Testis (tissue), 2 donors: Measurements from ENCODE around the gene ATP10B.
"Not testable (repeated sequence)": the region's sequence is repeated elsewhere in the genome, so short reads cannot be mapped to it uniquely, and the experiment has no call there.

ENCODE experiments used
- CTCF ChIP-seq, 3 experiments: fragments of 450-650 bp in 2 of 3; fragments of 200-600 bp in 1 of 3; sonication (generic) in 1 of 3; IDR thresholded peaks; one replicate each; pipeline ENCODE4 v1.5.1; 2016 to 2019; ENCODE audit warnings: antibody characterized with exemption in 3 of 3, mild to moderate bottlenecking in 2 of 3, moderate library complexity in 1 of 3
- POLR2A ChIP-seq: fragments of 450-650 bp; IDR thresholded peaks from one replicate; pipeline ENCODE4 v1.6.1; 2017; ENCODE audit warnings: antibody characterized with exemption, mild to moderate bottlenecking, moderate library complexity

GRCh38 chr5:160873560-160874200 is 21.7 kb upstream of the ATP10B start:
- TF ChIP-seq CTCF (IDR thresholded peaks at IDR 0.05); POLR2A: not testable (repeated sequence)
